CD4-positive, alpha-beta T cell treated with Interleukin-4 for 1 hour (primary cell): Measurements from ENCODE around the gene NOL7.

ENCODE experiments used
- DNase-seq, 2 donors: peaks; one replicate each; pipeline ENCODE4 v3.0.0-alpha.2; 2020 to 2022

The NOL7 gene

GRCh38 chr6:13614926-13615791, at the start of gene NOL7:
Gene NOL7, plus strand, starts transcription at chr6:13615335. Its CDS starts 24 bp downstream, at chr6:13615359.
- peak; percentile 97 to 98 for DNase-seq

- no peak for DNase-seq
Measured at GRCh38 chr6:13565921-13566320, 49.2 kb upstream of the NOL7 start.

- no peak for DNase-seq
Measured at GRCh38 chr6:13566500-13566899, 48.6 kb upstream of the NOL7 start.

- DNase-seq, result no peak
Measured at GRCh38 chr6:13568970-13569369, 46.2 kb upstream of the NOL7 start.

- DNase-seq, result no peak
Measured at GRCh38 chr6:13572240-13572639, 42.9 kb upstream of the NOL7 start.

- no peak for DNase-seq
Measured at GRCh38 chr6:13572951-13573654, 42.0 kb upstream of the NOL7 start.

GRCh38 chr6:13573669-13574110, 41.4 kb upstream of the NOL7 start:
- DNase-seq, result peak in 1 of 2 donors; percentile 30

- peak; percentile 94 to 95 for DNase-seq
Measured at GRCh38 chr6:13574149-13574570, 41.0 kb upstream of the NOL7 start.

GRCh38 chr6:13574571-13575376, 40.4 kb upstream of the NOL7 start, which contains the start of gene SIRT5:
Gene SIRT5, plus strand, starts transcription at chr6:13574601. Its CDS starts 9,510 bp downstream, at chr6:13584111.
- peak; percentile 78 to 83 for DNase-seq

GRCh38 chr6:13575377-13575775, 39.8 kb upstream of the NOL7 start:
- DNase-seq, result no peak

- DNase-seq, result no peak
Measured at GRCh38 chr6:13576017-13576416, 39.1 kb upstream of the NOL7 start.

GRCh38 chr6:13577926-13578325, 37.2 kb upstream of the NOL7 start:
- no peak for DNase-seq

GRCh38 chr6:13579911-13580310, 35.2 kb upstream of the NOL7 start:
- DNase-seq, result no peak

GRCh38 chr6:13581700-13582229, 33.4 kb upstream of the NOL7 start:
- DNase-seq, result no peak

- DNase-seq, result no peak
Measured at GRCh38 chr6:13586603-13587542, 28.3 kb upstream of the NOL7 start.

- no peak for DNase-seq
Measured at GRCh38 chr6:13589801-13590200, 25.3 kb upstream of the NOL7 start.

GRCh38 chr6:13590574-13591153, 24.5 kb upstream of the NOL7 start:
- no peak for DNase-seq

- no peak for DNase-seq
Measured at GRCh38 chr6:13591205-13591921, 23.8 kb upstream of the NOL7 start.

GRCh38 chr6:13593103-13593502, 22.0 kb upstream of the NOL7 start:
- DNase-seq, result no peak

- DNase-seq, result no peak
Measured at GRCh38 chr6:13593720-13594119, 21.4 kb upstream of the NOL7 start.
